ENCODE data around the gene ACP1.

ACP1 gene

GRCh38 chr2:237878-238277 is 26.9 kb upstream of the ACP1 start:
- H3K4me1 ChIP-seq (ENCODE audit: control insufficient read depth, insufficient read depth, low read length), result no peaks in the 10 kb centered on the region
- no peak overlapping the region for H3K4me3 ChIP-seq (ENCODE audit: low read length)
- peaks cover 11% of the 10 kb centered on the region for H3K36me3 ChIP-seq (ENCODE audit: control insufficient read depth, insufficient read depth, low read length, severe bottlenecking)
- H3K27me3 ChIP-seq (replicated peaks; ENCODE audit: control insufficient read depth, insufficient read depth, low read length), result no peaks in the 10 kb centered on the region
- no peak overlapping the region for H3K9ac ChIP-seq (ENCODE audit: low read length)
- DNase-seq (ENCODE audit: low read depth), result no peak
- peaks cover 7% of the 10 kb centered on the region for H3K9me3 ChIP-seq (ENCODE audit: control insufficient read depth, low read length)

DNA sequence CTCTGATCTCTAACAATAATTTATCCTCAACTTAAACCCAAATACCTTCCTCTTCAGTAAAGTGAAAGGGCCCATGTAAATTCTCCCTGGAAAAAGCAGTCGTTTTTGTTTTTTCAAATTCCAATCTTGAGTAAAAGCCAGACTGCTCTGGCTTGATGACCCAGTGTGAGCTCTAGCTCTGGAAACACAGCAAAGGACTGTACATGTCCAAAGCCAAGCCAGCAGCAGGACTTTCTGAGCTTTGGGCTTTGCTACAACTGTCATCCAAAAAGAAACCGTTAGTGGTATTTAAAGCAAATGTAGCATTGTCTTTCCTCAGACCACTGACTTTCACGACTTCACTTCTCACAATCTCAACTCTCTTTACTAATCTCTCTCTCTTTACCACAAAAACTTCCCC is 26.3 kb upstream of the ACP1 start:
- no peaks in the 10 kb centered on the region for H3K27me3 ChIP-seq (replicated peaks; ENCODE audit: control insufficient read depth, insufficient read depth, low read length)

GRCh38 chr2:238869-239268 is 25.9 kb upstream of the ACP1 start:
- H3K36me3 ChIP-seq (ENCODE audit: control insufficient read depth, insufficient read depth, low read length, severe bottlenecking), result peaks cover 21% of the 10 kb centered on the region
- H3K9ac ChIP-seq (ENCODE audit: low read length), result no peak overlapping the region
- peaks cover 9% of the 10 kb centered on the region for H3K9me3 ChIP-seq (ENCODE audit: control insufficient read depth, low read length)
- no peak for DNase-seq (ENCODE audit: low read depth)
- H3K27me3 ChIP-seq (replicated peaks; ENCODE audit: control insufficient read depth, insufficient read depth, low read length), result no peaks in the 10 kb centered on the region
- no peak overlapping the region for H3K4me3 ChIP-seq (ENCODE audit: low read length)
- no peaks in the 10 kb centered on the region for H3K4me1 ChIP-seq (ENCODE audit: control insufficient read depth, insufficient read depth, low read length)

More for the DNA sequence above, 26.3 kb upstream of the ACP1 start:
- H3K36me3 ChIP-seq (ENCODE audit: control insufficient read depth, insufficient read depth, low read length, severe bottlenecking), result peaks cover 16% of the 10 kb centered on the region
- no peak overlapping the region for H3K4me3 ChIP-seq (ENCODE audit: low read length)
- no peak for DNase-seq (ENCODE audit: low read depth)
- no peaks in the 10 kb centered on the region for H3K4me1 ChIP-seq (ENCODE audit: control insufficient read depth, insufficient read depth, low read length)
- H3K9ac ChIP-seq (ENCODE audit: low read length), result no peak overlapping the region
- H3K9me3 ChIP-seq (ENCODE audit: control insufficient read depth, low read length), result peaks cover 9% of the 10 kb centered on the region

DNA sequence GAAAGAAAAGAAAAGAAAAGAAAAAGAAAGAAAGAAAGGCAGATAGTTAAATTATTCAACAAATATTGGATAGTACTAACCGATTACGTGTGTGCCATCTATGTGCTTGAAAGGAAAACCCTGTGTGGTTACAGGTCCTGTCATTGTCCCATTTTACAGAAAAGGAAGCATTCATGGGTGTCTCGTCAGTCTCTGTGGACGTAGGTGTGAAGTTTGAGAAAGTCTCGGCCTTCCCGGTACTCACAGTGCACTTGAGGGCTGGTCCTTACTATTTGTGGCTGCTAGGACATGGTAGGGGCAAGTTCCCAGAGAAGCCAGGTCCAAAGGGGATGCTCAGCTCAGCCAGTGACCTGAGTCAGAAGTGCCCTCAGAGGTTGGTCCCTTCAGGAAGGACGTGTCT is 20.2 kb upstream of the ACP1 start:
- peaks cover 47% of the 10 kb centered on the region for H3K36me3 ChIP-seq (ENCODE audit: control insufficient read depth, insufficient read depth, low read length, severe bottlenecking)
- H3K27me3 ChIP-seq (replicated peaks; ENCODE audit: control insufficient read depth, insufficient read depth, low read length), result no peaks in the 10 kb centered on the region
- DNase-seq (ENCODE audit: low read depth), result no peak

DNA sequence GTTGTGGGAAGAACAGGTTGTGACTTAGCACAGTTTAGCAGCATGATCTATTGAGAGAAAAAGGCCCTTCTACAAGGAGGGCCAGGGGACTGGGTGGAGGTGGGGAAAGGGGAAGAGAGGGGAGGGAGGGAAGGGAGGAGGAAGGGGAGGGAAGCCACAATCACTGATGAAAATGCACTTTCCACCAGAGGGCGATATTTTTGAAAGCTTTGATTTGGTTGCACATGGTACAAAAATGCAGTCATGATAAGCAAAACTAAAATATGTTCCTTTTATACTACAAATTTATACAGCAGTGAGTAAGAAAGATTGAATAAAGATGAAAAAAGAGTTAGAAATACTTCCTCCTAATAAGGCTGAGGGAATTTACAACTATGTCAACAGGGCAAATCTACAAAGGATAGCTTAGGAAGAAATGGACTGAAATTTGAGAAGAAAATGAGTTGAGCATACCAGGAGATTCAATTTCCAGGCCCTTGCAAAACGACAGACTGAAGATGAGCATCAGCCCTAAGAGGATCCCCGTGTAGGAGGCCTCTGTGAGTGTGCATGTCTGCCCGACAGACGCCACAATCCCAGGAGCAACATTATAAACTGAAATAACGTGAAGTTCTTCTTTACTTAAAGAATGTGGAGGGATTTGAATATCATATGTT is 18.1 kb upstream of the ACP1 start:
- Histone ChIP-seq H3K4me3 (ENCODE audit: low read length) (no peak overlapping the region), H3K9ac (ENCODE audit: low read length) (no peak overlapping the region), H3K4me1 (ENCODE audit: control insufficient read depth, insufficient read depth, low read length) (no peaks in the 10 kb centered on the region), H3K36me3 (ENCODE audit: control insufficient read depth, insufficient read depth, low read length, severe bottlenecking) (peaks cover 58% of the 10 kb centered on the region), H3K9me3 (ENCODE audit: control insufficient read depth, low read length) (peaks cover 9% of the 10 kb centered on the region), H3K27me3 (replicated peaks; ENCODE audit: control insufficient read depth, insufficient read depth, low read length) (no peaks in the 10 kb centered on the region)
- peak; percentile 86 for DNase-seq (ENCODE audit: low read depth)

More for the DNA sequence above, 20.2 kb upstream of the ACP1 start:
- Histone ChIP-seq H3K4me3 (ENCODE audit: low read length) (no peak overlapping the region), H3K4me1 (ENCODE audit: control insufficient read depth, insufficient read depth, low read length) (no peaks in the 10 kb centered on the region), H3K9me3 (ENCODE audit: control insufficient read depth, low read length) (peaks cover 9% of the 10 kb centered on the region), H3K9ac (ENCODE audit: low read length) (no peak overlapping the region)

DNA sequence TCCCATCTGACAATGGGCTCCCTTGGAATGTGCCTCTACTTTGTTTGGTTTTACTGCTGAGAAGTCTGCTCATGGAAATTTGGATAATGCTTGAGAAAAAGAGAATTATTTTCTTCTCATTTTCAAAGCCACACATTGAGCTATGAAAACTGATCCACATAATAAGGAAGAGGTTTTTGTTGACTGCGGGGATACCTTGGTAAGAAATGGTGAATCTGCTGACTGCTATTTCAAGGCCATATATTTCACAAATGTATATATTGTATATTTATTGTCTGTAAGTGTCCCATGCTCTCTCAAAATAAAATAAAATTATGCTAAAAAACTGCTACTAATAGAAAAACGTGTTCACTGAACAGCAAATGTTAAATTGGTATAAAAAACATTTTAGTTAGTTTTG is 16.0 kb upstream of the ACP1 start:
- H3K4me3 ChIP-seq (ENCODE audit: low read length), result no peak overlapping the region
- H3K9me3 ChIP-seq (ENCODE audit: control insufficient read depth, low read length), result no peaks in the 10 kb centered on the region
- H3K4me1 ChIP-seq (ENCODE audit: control insufficient read depth, insufficient read depth, low read length), result no peaks in the 10 kb centered on the region
- H3K27me3 ChIP-seq (replicated peaks; ENCODE audit: control insufficient read depth, insufficient read depth, low read length), result no peaks in the 10 kb centered on the region
- no peak for DNase-seq (ENCODE audit: low read depth)
- no peak overlapping the region for H3K9ac ChIP-seq (ENCODE audit: low read length)
- H3K36me3 ChIP-seq (ENCODE audit: control insufficient read depth, insufficient read depth, low read length, severe bottlenecking), result peaks cover 48% of the 10 kb centered on the region

GRCh38 chr2:249538-250042 is 15.2 kb upstream of the ACP1 start:
- no peak for DNase-seq (ENCODE audit: low read depth)
- Histone ChIP-seq H3K27me3 (replicated peaks; ENCODE audit: control insufficient read depth, insufficient read depth, low read length) (no peaks in the 10 kb centered on the region), H3K9me3 (ENCODE audit: control insufficient read depth, low read length) (no peaks in the 10 kb centered on the region), H3K36me3 (ENCODE audit: control insufficient read depth, insufficient read depth, low read length, severe bottlenecking) (peaks cover 43% of the 10 kb centered on the region), H3K4me1 (ENCODE audit: control insufficient read depth, insufficient read depth, low read length) (no peaks in the 10 kb centered on the region), H3K9ac (ENCODE audit: low read length) (no peak overlapping the region), H3K4me3 (ENCODE audit: low read length) (no peak overlapping the region)

DNA sequence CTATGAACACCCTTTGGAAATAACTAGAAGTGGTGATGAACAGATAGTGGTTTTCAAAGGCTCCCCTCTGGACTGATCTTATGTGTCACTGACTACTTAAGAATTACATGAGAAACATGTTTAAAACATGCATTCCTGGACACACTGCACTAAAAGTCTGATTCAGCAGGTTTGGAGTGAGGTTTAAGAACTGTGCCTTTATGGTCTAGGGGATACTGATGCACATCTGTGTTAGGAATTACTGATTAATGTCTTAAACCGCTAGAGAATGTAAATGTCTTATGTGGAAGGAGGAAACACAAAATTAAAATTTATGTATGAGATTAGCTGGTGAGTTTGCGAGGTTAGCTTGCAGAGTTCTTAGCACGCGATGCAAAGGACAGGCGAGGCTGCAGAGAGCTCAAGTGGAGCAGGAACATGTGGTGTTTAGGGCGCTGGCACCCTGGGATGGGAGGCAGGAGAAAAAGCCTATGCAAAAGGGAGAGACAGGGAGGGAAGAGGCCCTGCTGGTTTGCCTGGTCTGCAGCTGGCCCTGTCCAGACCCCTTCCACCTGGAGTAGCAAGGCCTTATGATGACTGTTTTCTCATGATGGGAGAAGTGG is 12.6 kb upstream of the ACP1 start:
- H3K4me3 ChIP-seq (ENCODE audit: low read length), result no peak overlapping the region
- H3K27me3 ChIP-seq (replicated peaks; ENCODE audit: control insufficient read depth, insufficient read depth, low read length), result no peaks in the 10 kb centered on the region
- H3K9ac ChIP-seq (ENCODE audit: low read length), result no peak overlapping the region
- H3K4me1 ChIP-seq (ENCODE audit: control insufficient read depth, insufficient read depth, low read length), result no peaks in the 10 kb centered on the region
- H3K9me3 ChIP-seq (ENCODE audit: control insufficient read depth, low read length), result no peaks in the 10 kb centered on the region
- H3K36me3 ChIP-seq (ENCODE audit: control insufficient read depth, insufficient read depth, low read length, severe bottlenecking), result peaks cover 34% of the 10 kb centered on the region
- DNase-seq (ENCODE audit: low read depth), result no peak

- DNase-seq (ENCODE audit: low read depth), result no peak
- no peak overlapping the region for H3K9ac ChIP-seq (ENCODE audit: low read length)
- no peaks in the 10 kb centered on the region for H3K27me3 ChIP-seq (replicated peaks; ENCODE audit: control insufficient read depth, insufficient read depth, low read length)
- no peaks in the 10 kb centered on the region for H3K4me1 ChIP-seq (ENCODE audit: control insufficient read depth, insufficient read depth, low read length)
- H3K36me3 ChIP-seq (ENCODE audit: control insufficient read depth, insufficient read depth, low read length, severe bottlenecking), result peaks cover 31% of the 10 kb centered on the region
- H3K9me3 ChIP-seq (ENCODE audit: control insufficient read depth, low read length), result peaks cover 6% of the 10 kb centered on the region
- H3K4me3 ChIP-seq (ENCODE audit: low read length), result no peak overlapping the region
These were observed 11.5 kb upstream of the ACP1 start for GRCh38 chr2:253202-253638.

DNA sequence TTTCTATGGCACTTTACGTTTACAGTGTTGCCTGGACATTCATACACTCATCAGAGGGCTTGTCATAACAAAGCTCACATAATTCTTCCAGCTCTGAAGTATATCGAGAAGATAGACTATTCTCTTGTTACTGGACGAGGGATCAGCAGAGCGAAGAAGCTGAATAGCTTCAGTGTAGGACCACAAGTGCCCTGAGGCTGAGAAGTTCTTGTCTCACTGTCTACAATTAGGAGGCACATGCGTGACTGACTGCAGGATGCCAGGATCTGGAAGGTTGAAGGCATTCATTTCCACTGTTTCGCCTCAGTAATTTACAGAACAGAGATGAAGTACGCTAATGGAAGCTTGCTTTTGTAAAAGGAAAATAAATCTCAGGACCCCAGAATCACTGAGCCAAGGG is 10.5 kb upstream of the ACP1 start:
- Histone ChIP-seq H3K4me3 (ENCODE audit: low read length) (no peak overlapping the region), H3K36me3 (ENCODE audit: control insufficient read depth, insufficient read depth, low read length, severe bottlenecking) (peaks cover 23% of the 10 kb centered on the region), H3K4me1 (ENCODE audit: control insufficient read depth, insufficient read depth, low read length) (no peaks in the 10 kb centered on the region), H3K9me3 (ENCODE audit: control insufficient read depth, low read length) (peaks cover 7% of the 10 kb centered on the region), H3K9ac (ENCODE audit: low read length) (no peak overlapping the region), H3K27me3 (replicated peaks; ENCODE audit: control insufficient read depth, insufficient read depth, low read length) (no peaks in the 10 kb centered on the region)
- peak; percentile 8 for DNase-seq (ENCODE audit: low read depth)

DNA sequence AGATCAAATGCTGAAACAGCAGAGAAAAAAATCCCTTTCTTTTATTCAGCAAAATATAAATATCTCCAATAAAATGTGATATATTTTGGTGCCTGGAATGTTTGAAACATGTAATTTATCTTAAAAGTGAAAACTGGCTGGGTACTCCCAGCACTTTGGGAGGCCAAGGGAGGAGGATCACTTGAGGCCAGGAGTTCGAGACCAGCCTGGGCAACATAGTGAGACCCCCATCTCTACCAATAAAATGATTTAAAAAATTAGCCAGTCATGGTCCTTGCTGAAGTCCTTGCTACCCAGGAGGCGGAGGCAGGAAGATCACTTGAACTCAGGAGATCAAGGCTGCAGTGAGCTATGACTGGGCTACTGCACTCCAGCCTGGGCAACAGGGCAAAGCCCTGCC is 9.6 kb upstream of the ACP1 start:
- no peak overlapping the region for H3K9ac ChIP-seq (ENCODE audit: low read length)
- H3K27me3 ChIP-seq (replicated peaks; ENCODE audit: control insufficient read depth, insufficient read depth, low read length), result no peaks in the 10 kb centered on the region
- H3K9me3 ChIP-seq (ENCODE audit: control insufficient read depth, low read length), result peaks cover 7% of the 10 kb centered on the region
- DNase-seq (ENCODE audit: low read depth), result no peak
- H3K4me1 ChIP-seq (ENCODE audit: control insufficient read depth, insufficient read depth, low read length), result no peaks in the 10 kb centered on the region
- H3K36me3 ChIP-seq (ENCODE audit: control insufficient read depth, insufficient read depth, low read length, severe bottlenecking), result peaks cover 19% of the 10 kb centered on the region
- no peak overlapping the region for H3K4me3 ChIP-seq (ENCODE audit: low read length)
